A549 (cell line): Measurements from ENCODE around the gene KHDRBS2. TPM values are rescaled to one million over a fixed set of nuclear protein-coding genes. Genes with fewer than 3 reads are reported as not detected.

Experiments
- ATAC-seq, 2 experiments: fragments of 200-7000 bp in 1 of 2; fragments of >200 bp in 1 of 2; cut with Nextera tagmentation in 1 of 2; cut with Tn5 transposase in 1 of 2; 3 replicates each; pipeline versions ENCODE4 v1.8.0 to v1.9.1; 2018 to 2020; ENCODE audit warnings: mild to moderate bottlenecking in 1 of 2, moderate library complexity in 1 of 2
- CTCF ChIA-PET: fragments of 300-600 bp; sonication (Branson Sonifier 250); formaldehyde crosslinking; extraction: SDS; loops from one replicate; lab custom pipeline; 2021; ENCODE audit warnings: antibody characterized with exemption, inconsistent platforms; lab: Yijun Ruan, JAX
- POLR2A ChIA-PET: fragments of 350-600 bp; formaldehyde crosslinking; extraction: SDS; loops from one replicate; lab custom pipeline; 2021; ENCODE audit warnings: antibody characterized with exemption, inconsistent platforms; lab: Yijun Ruan, JAX
- DNase-seq, 2 experiments: peaks; one replicate each; pipeline versions ENCODE4 v3.0.0 to v3.0.0-alpha.2; 2011 to 2016; ENCODE audit warnings: low read depth in 1 of 2, low spot score in 1 of 2
- FAIRE-seq: peaks from 2 replicates; lab custom pipeline; 2011; peaks lifted over from hg19 to GRCh38; lab: Jason Lieb, UNC
- H3K27ac ChIP-seq, 2 experiments: fragments of >200 bp; sonication (Bioruptor Twin); formaldehyde crosslinking; 3 replicates each; pipeline ENCODE4 v1.5.1; 2016 to 2017
- H3K4me1 ChIP-seq: fragments of >200 bp; sonication (Bioruptor Twin); formaldehyde crosslinking; 3 replicates; pipeline ENCODE4 v1.6.1; 2016
- H3K4me2 ChIP-seq: fragments of >200 bp; sonication (Bioruptor Twin); formaldehyde crosslinking; 3 replicates; pipeline ENCODE4 v1.6.1; 2016
- H3K4me3 ChIP-seq: fragments of >200 bp; sonication (Bioruptor Twin); formaldehyde crosslinking; 3 replicates; pipeline ENCODE4 v1.5.1; 2016
- H3K9me3 ChIP-seq: fragments of >200 bp; sonication (Bioruptor Twin); formaldehyde crosslinking; 3 replicates; pipeline ENCODE4 v1.6.1; 2016
- BHLHE40 ChIP-seq: IDR thresholded peaks from 2 replicates; pipeline ENCODE4 v1.6.1; 2012; ENCODE audit warnings: low read depth, low read length, inconsistent platforms
- CHD2 ChIP-seq: fragments of 150-350 bp; IDR thresholded peaks from 2 replicates; pipeline ENCODE4 v1.6.1; 2014; ENCODE audit warnings: low read length; ENCODE audit not compliant: partially characterized antibody
- EHMT2 ChIP-seq: fragments of 200-600 bp; sonication (generic); IDR thresholded peaks from 2 replicates; pipeline ENCODE4 v1.6.1; 2016; ENCODE audit warnings: antibody characterized with exemption, low read depth, mild to moderate bottlenecking, moderate library complexity
- EP300 ChIP-seq, 2 experiments: fragments of >200 bp; sonication (Bioruptor Twin); formaldehyde crosslinking; IDR thresholded peaks; 2 replicates in 1 of 2; 3 replicates in 1 of 2; pipeline ENCODE4 v1.6.1; 2016 to 2017
- FOSB ChIP-seq: fragments of 250-450 bp; sonication (Bioruptor Pico); IDR thresholded peaks from 2 replicates; pipeline ENCODE4 v1.5.0; 2020; ENCODE audit warnings: mild to moderate bottlenecking, moderate library complexity
- FOXS1 ChIP-seq: fragments of 250-450 bp; sonication (Bioruptor Pico); IDR thresholded peaks from 2 replicates; pipeline ENCODE4 v1.5.0; 2020; ENCODE audit warnings: mild to moderate bottlenecking, moderate library complexity
- GATA3 ChIP-seq: IDR thresholded peaks from 2 replicates; pipeline ENCODE4 v1.6.1; 2012; ENCODE audit warnings: borderline replicate concordance
- HOXB13 ChIP-seq: fragments of 250-450 bp; sonication (Bioruptor Pico); IDR thresholded peaks from 2 replicates; pipeline ENCODE4 v1.5.0; 2020; ENCODE audit warnings: low read depth, mild to moderate bottlenecking, moderate library complexity
- MAFK ChIP-seq: fragments of 450-650 bp; IDR thresholded peaks from 2 replicates; pipeline ENCODE4 v1.6.1; 2014; ENCODE audit not compliant: partially characterized antibody
- MAZ ChIP-seq: fragments of 150-350 bp; IDR thresholded peaks from 2 replicates; pipeline ENCODE4 v1.6.1; 2014; ENCODE audit warnings: antibody characterized with exemption, low read depth, low read length, borderline replicate concordance
- MYC ChIP-seq: IDR thresholded peaks from 2 replicates; pipeline ENCODE4 v1.6.1; 2012; ENCODE audit warnings: mild to moderate bottlenecking, inconsistent platforms, low read length, improper control_type of control experiment, borderline replicate concordance
- NPAS2 ChIP-seq: fragments of 250-450 bp; sonication (Bioruptor Pico); IDR thresholded peaks from 2 replicates; pipeline ENCODE4 v1.8.0; 2022; ENCODE audit warnings: mild to moderate bottlenecking, moderate library complexity, borderline replicate concordance
- PHF8 ChIP-seq: fragments of 200-600 bp; sonication (generic); IDR thresholded peaks from 2 replicates; pipeline ENCODE4 v1.6.1; 2016; ENCODE audit warnings: low read depth, mild to moderate bottlenecking, antibody characterized with exemption, moderate library complexity, borderline replicate concordance
- RARB ChIP-seq: fragments of 250-450 bp; sonication (Bioruptor Pico); IDR thresholded peaks from 2 replicates; pipeline ENCODE4 v1.8.0; 2021; ENCODE audit warnings: mild to moderate bottlenecking, moderate library complexity
- RFX5 ChIP-seq: fragments of 450-650 bp; IDR thresholded peaks from 2 replicates; pipeline ENCODE4 v1.7.1; 2014; ENCODE audit warnings: antibody characterized with exemption, mild to moderate bottlenecking, moderate library complexity
- RNF2 ChIP-seq: fragments of 200-600 bp; sonication (generic); IDR thresholded peaks from 2 replicates; pipeline ENCODE4 v1.6.1; 2016; ENCODE audit warnings: low read depth, mild to moderate bottlenecking, antibody characterized with exemption, moderate library complexity, borderline replicate concordance
- SMC3 ChIP-seq: fragments of >200 bp; sonication (Bioruptor Twin); formaldehyde crosslinking; IDR thresholded peaks from 3 replicates; pipeline ENCODE4 v1.6.1; 2018; ENCODE audit warnings: inconsistent platforms
- SREBF2 ChIP-seq: fragments of 450-650 bp; IDR thresholded peaks from 2 replicates; pipeline ENCODE4 v1.6.1; 2014; ENCODE audit warnings: mild to moderate bottlenecking, moderate library complexity
- TP53 ChIP-seq: fragments of 250-450 bp; sonication (Bioruptor Pico); IDR thresholded peaks from 2 replicates; pipeline ENCODE4 v1.5.0; 2021; ENCODE audit warnings: mild to moderate bottlenecking, moderate library complexity
- ZC3H11A ChIP-seq: fragments of 450-650 bp; IDR thresholded peaks from 2 replicates; pipeline ENCODE4 v1.6.1; 2014; ENCODE audit warnings: antibody characterized with exemption, mild to moderate bottlenecking
- ZFP36 ChIP-seq: fragments of 450-650 bp; IDR thresholded peaks from 2 replicates; pipeline ENCODE4 v1.6.1; 2014; ENCODE audit warnings: borderline replicate concordance; ENCODE audit not compliant: partially characterized antibody
- WGBS: methylation state at CpG from one replicate; pipeline ENCODE4 v1.1.6; 2017; ENCODE audit errors: missing lambda C conversion rate; 5-methylcytosine and 5-hydroxymethylcytosine counted together
- polyA plus RNA-seq, 4 experiments: library from polyadenylated mRNA; depleted of rRNA in 3 of 4; stranded (reverse); fragments of >200 nt; fragmentation: RNase III in 1 of 4; extraction: RNeasy Plus Mini Kit Qiagen cat#74134 plus additional on column Dnase treatment in 1 of 4; gene quantifications; 2 replicates in 3 of 4; 3 replicates in 1 of 4; pipeline ENCODE4 v1.2.3, GENCODE V29; 2011 to 2017
- TF ChIP-seq, protein P1 (sequence below): IDR thresholded peaks from 2 replicates; pipeline ENCODE4 v1.6.1; 2012
- TF ChIP-seq, protein P2 (sequence below): IDR thresholded peaks from 2 replicates; pipeline ENCODE4 v1.6.1; 2012; ENCODE audit warnings: low read depth, borderline replicate concordance
- TF ChIP-seq, protein P3 (sequence below): fragments of 200-600 bp; sonication (generic); IDR thresholded peaks from 2 replicates; pipeline ENCODE4 v1.6.1; 2016; ENCODE audit warnings: antibody characterized with exemption, mild to moderate bottlenecking, moderate library complexity

The KHDRBS2 gene
- polyA plus RNA-seq, 2 of the 4 experiments (the other 2 are of a cell fraction) = not detected

DNA sequence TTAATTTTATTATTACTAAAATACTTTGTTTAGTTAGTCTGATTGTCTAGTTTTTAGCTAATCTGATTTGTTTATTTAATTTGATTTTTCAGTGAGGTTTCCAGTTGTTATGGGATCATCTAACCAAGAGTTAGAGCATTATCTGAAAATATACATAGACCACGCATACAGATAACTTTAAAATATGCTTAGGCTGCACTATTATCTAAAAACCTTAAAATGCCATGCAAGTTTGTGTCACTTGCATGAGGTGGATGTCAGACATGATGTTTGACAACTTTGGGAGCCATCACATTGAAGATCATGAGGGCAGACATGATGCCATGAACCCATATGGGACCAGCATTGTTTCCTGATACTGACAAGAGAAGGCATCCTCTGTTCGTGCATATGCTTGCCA, 610.3 kb downstream of the KHDRBS2 start:
- Histone ChIP-seq H3K4me2 (no peak overlapping the region), H3K9me3 (no peaks in the 10 kb centered on the region), H3K4me3 (no peak overlapping the region), H3K27ac (no peak overlapping the region)
- CTCF ChIA-PET = no interaction called here
- ATAC-seq = no peak
- DNase-seq = no peak
- no peak for TF ChIP-seq BHLHE40
- no peak for TF ChIP-seq HOXB13 (CRISPR knock-in tag)
- no peak for TF ChIP-seq SMC3
- TF ChIP-seq RFX5 = no peak
- TF ChIP-seq NPAS2 = no peak
- peak; percentile 30 for TF ChIP-seq MAFK
- TF ChIP-seq GATA3 = no peak
- TF ChIP-seq, all 56 proteins: peak for 1
- no peak for FAIRE-seq
- POLR2A ChIA-PET = no interaction called here
- H3K4me1 ChIP-seq = no peaks in the 10 kb centered on the region
- WGBS = 0% methylated on average over 2 of the region's 2 CpGs

DNA sequence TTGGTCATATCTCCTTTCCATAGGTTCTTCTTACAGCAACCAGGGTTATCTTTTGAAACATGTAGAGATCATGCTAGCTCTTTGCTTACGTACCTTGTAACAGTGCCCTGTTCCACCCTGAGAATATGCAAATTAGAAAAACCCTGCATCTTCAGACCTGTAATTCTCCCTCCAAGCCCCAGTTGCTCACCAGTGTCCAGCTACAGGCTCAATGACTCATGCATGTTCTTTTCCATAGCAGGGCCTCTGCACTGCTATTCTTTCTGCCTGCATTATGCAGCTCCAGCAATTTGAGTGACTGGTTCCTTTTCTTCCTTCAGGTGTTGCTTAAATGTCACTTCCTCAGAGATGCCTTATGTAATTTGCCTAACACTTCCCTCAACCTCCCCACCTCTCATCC, 636.2 kb downstream of the KHDRBS2 start:
- no peak overlapping the region for H3K4me2 ChIP-seq
- ChIA-PET CTCF (no interaction called here), POLR2A (no interaction called here)
- WGBS = 29% methylated on average over 1 of the region's 1 CpG
- DNase-seq (no peak), ATAC-seq (no peak), FAIRE-seq (no peak)
- TF ChIP-seq ZC3H11A = no peak
- no peak for TF ChIP-seq MYC
- TF ChIP-seq EHMT2 = no peak
- no peak for TF ChIP-seq BHLHE40
- no peak for TF ChIP-seq CHD2
- no peak for TF ChIP-seq PHF8
- TF ChIP-seq FOXS1 (CRISPR knock-in tag) = no peak
- TF ChIP-seq RNF2 = no peak
- TF ChIP-seq, protein P1, sequence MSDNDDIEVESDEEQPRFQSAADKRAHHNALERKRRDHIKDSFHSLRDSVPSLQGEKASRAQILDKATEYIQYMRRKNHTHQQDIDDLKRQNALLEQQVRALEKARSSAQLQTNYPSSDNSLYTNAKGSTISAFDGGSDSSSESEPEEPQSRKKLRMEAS = no peak
- TF ChIP-seq FOSB (CRISPR knock-in tag) = no peak
- no peak for TF ChIP-seq TP53 (CRISPR knock-in tag)
- TF ChIP-seq RARB (CRISPR knock-in tag) = no peak
- TF ChIP-seq SREBF2 = no peak
- TF ChIP-seq ZFP36 = no peak
- no peak for TF ChIP-seq RFX5
- TF ChIP-seq EP300 (IDR thresholded peaks at IDR 0.05) = no peak
- TF ChIP-seq, protein P2, sequence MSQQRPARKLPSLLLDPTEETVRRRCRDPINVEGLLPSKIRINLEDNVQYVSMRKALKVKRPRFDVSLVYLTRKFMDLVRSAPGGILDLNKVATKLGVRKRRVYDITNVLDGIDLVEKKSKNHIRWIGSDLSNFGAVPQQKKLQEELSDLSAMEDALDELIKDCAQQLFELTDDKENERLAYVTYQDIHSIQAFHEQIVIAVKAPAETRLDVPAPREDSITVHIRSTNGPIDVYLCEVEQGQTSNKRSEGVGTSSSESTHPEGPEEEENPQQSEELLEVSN = no peak
- no peak for TF ChIP-seq MAZ
- TF ChIP-seq, protein P3, sequence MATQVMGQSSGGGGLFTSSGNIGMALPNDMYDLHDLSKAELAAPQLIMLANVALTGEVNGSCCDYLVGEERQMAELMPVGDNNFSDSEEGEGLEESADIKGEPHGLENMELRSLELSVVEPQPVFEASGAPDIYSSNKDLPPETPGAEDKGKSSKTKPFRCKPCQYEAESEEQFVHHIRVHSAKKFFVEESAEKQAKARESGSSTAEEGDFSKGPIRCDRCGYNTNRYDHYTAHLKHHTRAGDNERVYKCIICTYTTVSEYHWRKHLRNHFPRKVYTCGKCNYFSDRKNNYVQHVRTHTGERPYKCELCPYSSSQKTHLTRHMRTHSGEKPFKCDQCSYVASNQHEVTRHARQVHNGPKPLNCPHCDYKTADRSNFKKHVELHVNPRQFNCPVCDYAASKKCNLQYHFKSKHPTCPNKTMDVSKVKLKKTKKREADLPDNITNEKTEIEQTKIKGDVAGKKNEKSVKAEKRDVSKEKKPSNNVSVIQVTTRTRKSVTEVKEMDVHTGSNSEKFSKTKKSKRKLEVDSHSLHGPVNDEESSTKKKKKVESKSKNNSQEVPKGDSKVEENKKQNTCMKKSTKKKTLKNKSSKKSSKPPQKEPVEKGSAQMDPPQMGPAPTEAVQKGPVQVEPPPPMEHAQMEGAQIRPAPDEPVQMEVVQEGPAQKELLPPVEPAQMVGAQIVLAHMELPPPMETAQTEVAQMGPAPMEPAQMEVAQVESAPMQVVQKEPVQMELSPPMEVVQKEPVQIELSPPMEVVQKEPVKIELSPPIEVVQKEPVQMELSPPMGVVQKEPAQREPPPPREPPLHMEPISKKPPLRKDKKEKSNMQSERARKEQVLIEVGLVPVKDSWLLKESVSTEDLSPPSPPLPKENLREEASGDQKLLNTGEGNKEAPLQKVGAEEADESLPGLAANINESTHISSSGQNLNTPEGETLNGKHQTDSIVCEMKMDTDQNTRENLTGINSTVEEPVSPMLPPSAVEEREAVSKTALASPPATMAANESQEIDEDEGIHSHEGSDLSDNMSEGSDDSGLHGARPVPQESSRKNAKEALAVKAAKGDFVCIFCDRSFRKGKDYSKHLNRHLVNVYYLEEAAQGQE = no peak
- H3K4me3 ChIP-seq = no peak overlapping the region
- H3K27ac ChIP-seq = no peak overlapping the region
- H3K9me3 ChIP-seq = no peaks in the 10 kb centered on the region
- H3K4me1 ChIP-seq = no peaks in the 10 kb centered on the region
